ENCODE data around the gene ITGA4.

- TF ChIP-seq, protein P1, sequence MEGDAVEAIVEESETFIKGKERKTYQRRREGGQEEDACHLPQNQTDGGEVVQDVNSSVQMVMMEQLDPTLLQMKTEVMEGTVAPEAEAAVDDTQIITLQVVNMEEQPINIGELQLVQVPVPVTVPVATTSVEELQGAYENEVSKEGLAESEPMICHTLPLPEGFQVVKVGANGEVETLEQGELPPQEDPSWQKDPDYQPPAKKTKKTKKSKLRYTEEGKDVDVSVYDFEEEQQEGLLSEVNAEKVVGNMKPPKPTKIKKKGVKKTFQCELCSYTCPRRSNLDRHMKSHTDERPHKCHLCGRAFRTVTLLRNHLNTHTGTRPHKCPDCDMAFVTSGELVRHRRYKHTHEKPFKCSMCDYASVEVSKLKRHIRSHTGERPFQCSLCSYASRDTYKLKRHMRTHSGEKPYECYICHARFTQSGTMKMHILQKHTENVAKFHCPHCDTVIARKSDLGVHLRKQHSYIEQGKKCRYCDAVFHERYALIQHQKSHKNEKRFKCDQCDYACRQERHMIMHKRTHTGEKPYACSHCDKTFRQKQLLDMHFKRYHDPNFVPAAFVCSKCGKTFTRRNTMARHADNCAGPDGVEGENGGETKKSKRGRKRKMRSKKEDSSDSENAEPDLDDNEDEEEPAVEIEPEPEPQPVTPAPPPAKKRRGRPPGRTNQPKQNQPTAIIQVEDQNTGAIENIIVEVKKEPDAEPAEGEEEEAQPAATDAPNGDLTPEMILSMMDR (IDR thresholded peaks at IDR 0.05), result no peak
- TF ChIP-seq POLR2A (IDR thresholded peaks at IDR 0.05), result no peak
Observed at GRCh38 chr2:181576431-181576830, 119.2 kb downstream of the ITGA4 start.
